HepG2 (cell line): ENCODE data around the gene PPP4C. TPM values are rescaled to one million over a fixed set of nuclear protein-coding genes. Genes with fewer than 3 reads are reported as not detected.

Experiments
- ATAC-seq: fragments of 200-7000 bp; cut with Tn5 transposase; 3 replicates; pipeline ENCODE4 v1.9.1; 2020; ENCODE audit warnings: mild to moderate bottlenecking, moderate library complexity
- BruUV-seq: library from RNA; stranded (reverse); fragments of 400-500 nt; replicated peaks from 2 replicates; lab custom pipeline; 2021; lab: Mats Ljungman, UMichigan
- CTCF ChIA-PET: fragments of 300-600 bp; formaldehyde crosslinking; extraction: SDS; loops from one replicate; lab custom pipeline; 2021; ENCODE audit warnings: low total read pairs, inconsistent platforms, low intra/inter-chr PET ratio; lab: Yijun Ruan, JAX
- POLR2A ChIA-PET: fragments of 350-600 bp; sonication (Branson Sonifier 250); formaldehyde crosslinking; loops from one replicate; lab custom pipeline; 2020; ENCODE audit warnings: antibody characterized with exemption, inconsistent platforms; lab: Yijun Ruan, JAX
- DNase-seq: peaks from one replicate; pipeline ENCODE4 v3.0.0-alpha.2; 2015; ENCODE audit warnings: low spot score
- FAIRE-seq: peaks from 3 replicates; lab custom pipeline; 2011; peaks lifted over from hg19 to GRCh38; lab: Jason Lieb, UNC
- H2AFZ ChIP-seq: one replicate; pipeline ENCODE4 v1.6.1; 2011; ENCODE audit warnings: low read length, inconsistent platforms
- H3K27ac ChIP-seq: fragments of 300-600 bp; 3 replicates; pipeline ENCODE4 v1.8.0; 2011; ENCODE audit warnings: mixed run types, mild to moderate bottlenecking, mixed read lengths, low read length, inconsistent platforms; ENCODE audit not compliant: insufficient read depth; ENCODE audit errors: extremely low read length
- H3K27me3 ChIP-seq, 2 experiments: fragments of 200-600 bp in 1 of 2; 2 replicates in 1 of 2; 3 replicates in 1 of 2; pipeline versions ENCODE4 v1.6.0 to v1.8.0; 2011; ENCODE audit warnings: low read length in 2 of 2, mild to moderate bottlenecking in 2 of 2, moderate library complexity in 2 of 2, inconsistent platforms in 1 of 2; ENCODE audit not compliant: insufficient read depth in 2 of 2, control insufficient read depth in 1 of 2
- H3K36me3 ChIP-seq, 2 experiments: fragments of 200-600 bp in 1 of 2; replicated peaks in 1 of 2; 2 replicates in 1 of 2; 3 replicates in 1 of 2; pipeline versions ENCODE4 v1.5.1 to v1.8.0; 2011; ENCODE audit warnings: low read length in 2 of 2, inconsistent platforms in 1 of 2; ENCODE audit not compliant: insufficient read depth in 2 of 2, control insufficient read depth in 1 of 2
- H3K4me1 ChIP-seq: 2 replicates; pipeline ENCODE4 v1.5.1; 2012; ENCODE audit warnings: low read length, inconsistent platforms; ENCODE audit not compliant: insufficient read depth
- H3K4me2 ChIP-seq: 2 replicates; pipeline ENCODE4 v1.6.0; 2011; ENCODE audit warnings: low read depth, low read length, inconsistent platforms
- H3K4me3 ChIP-seq, 3 experiments: fragments of 200-600 bp in 1 of 3; sonication (generic), shearing (Covaris generic) in 1 of 3; replicated peaks in 1 of 3; 2 replicates each; pipeline ENCODE4 v1.5.1; 2011 to 2016; ENCODE audit warnings: low read length in 3 of 3, inconsistent platforms in 2 of 3, low read depth in 2 of 3, mild to moderate bottlenecking in 2 of 3, control low read depth in 1 of 3, mixed read lengths in 1 of 3; ENCODE audit not compliant: insufficient read depth in 1 of 3
- H3K79me2 ChIP-seq: one replicate; pipeline ENCODE4 v1.6.1; 2011; ENCODE audit warnings: low read length, inconsistent platforms; ENCODE audit not compliant: insufficient read depth
- H3K9ac ChIP-seq: 2 replicates; pipeline ENCODE4 v1.6.0; 2011; ENCODE audit warnings: mild to moderate bottlenecking, low read depth, low read length, inconsistent platforms; ENCODE audit not compliant: insufficient read depth
- H3K9me3 ChIP-seq: 2 replicates; pipeline ENCODE4 v1.5.1; 2012; ENCODE audit warnings: mild to moderate bottlenecking, low read length
- H4K20me1 ChIP-seq: 2 replicates; pipeline ENCODE4 v1.6.0; 2011; ENCODE audit warnings: inconsistent platforms, mild to moderate bottlenecking, low read length, moderate library complexity; ENCODE audit not compliant: insufficient read depth
- AGO1 ChIP-seq: fragments of 200-400 bp; formaldehyde crosslinking; IDR thresholded peaks from 2 replicates; pipeline ENCODE4 v1.6.1; 2017; ENCODE audit warnings: mild to moderate bottlenecking, low read depth, low read length, moderate library complexity; ENCODE audit not compliant: poor library complexity, severe bottlenecking
- AGO2 ChIP-seq: fragments of 200-400 bp; formaldehyde crosslinking; optimal IDR thresholded peaks from 2 replicates; pipeline ENCODE3; 2017; ENCODE audit warnings: mild to moderate bottlenecking, low read depth, low read length, moderate library complexity
- RFXAP ChIP-seq: sonication (generic); formaldehyde crosslinking; IDR thresholded peaks from 2 replicates; pipeline ENCODE4 v1.4.0; 2020; ENCODE audit warnings: missing genetic modification reagents, borderline replicate concordance
- SPEN ChIP-seq: sonication (generic); formaldehyde crosslinking; IDR thresholded peaks from 2 replicates; pipeline ENCODE4 v1.5.1; 2020; ENCODE audit warnings: low read depth, mild to moderate bottlenecking, missing genetic modification reagents
- ZNF337 ChIP-seq: sonication (generic); formaldehyde crosslinking; IDR thresholded peaks from 2 replicates; pipeline ENCODE4 v1.5.1; 2020; ENCODE audit warnings: missing genetic modification reagents, low read depth, mild to moderate bottlenecking, borderline replicate concordance
- ZNF34 ChIP-seq: sonication (generic); formaldehyde crosslinking; IDR thresholded peaks from 2 replicates; pipeline ENCODE4 v1.4.0; 2020; ENCODE audit warnings: mild to moderate bottlenecking, missing genetic modification reagents, borderline replicate concordance
- ZNF672 ChIP-seq: sonication (generic); formaldehyde crosslinking; IDR thresholded peaks from 2 replicates; pipeline ENCODE4 v1.8.1; 2022; ENCODE audit warnings: missing genetic modification reagents
- ZNF720 ChIP-seq: sonication (generic); formaldehyde crosslinking; IDR thresholded peaks from 2 replicates; pipeline ENCODE4 v1.4.0; 2020; ENCODE audit warnings: missing genetic modification reagents
- WGBS: methylation state at CpG from one replicate; pipeline ENCODE4 v1.1.6; 2017; ENCODE audit warnings: low lambda C conversion rate; 5-methylcytosine and 5-hydroxymethylcytosine counted together
- in situ Hi-C: cut with HindIII; loops from 2 replicates; pipeline ENCODE4 v1.10.0; 2017; ENCODE audit warnings: low pct_unique_long_range_greater_than_20kb; ENCODE audit not compliant: extremely low pct_ligation_motif_present
- intact Hi-C: fragments of 100-400 bp; cut with micrococcal nuclease; formaldehyde crosslinking; loops from one replicate; pipeline ENCODE4 v1.10.0; 2022; ENCODE audit not compliant: unreplicated experiment
- polyA plus RNA-seq, 8 experiments: library from polyadenylated mRNA; depleted of rRNA in 3 of 8; stranded (reverse) in 7 of 8; unstranded in 1 of 8; fragments of >200 nt; fragmentation: Illumina TruSeq in 4 of 8; extraction: Trizol in 4 of 8; gene quantifications; 2 replicates each; pipeline versions ENCODE4 v1.2.1 to v1.2.3, GENCODE V29; 2011 to 2016; ENCODE audit warnings: low read depth in 4 of 8, missing spikeins in 1 of 8, mixed read lengths in 1 of 8; ENCODE audit not compliant: insufficient read depth in 1 of 8
- total RNA-seq, 5 experiments: library from RNA; depleted of rRNA; stranded (reverse); fragments of >200 nt; fragmentation: Illumina TruSeq; extraction: Trizol; gene quantifications; 2 replicates each; pipeline ENCODE4 v1.2.3, GENCODE V29; 2016; ENCODE audit warnings: low read depth in 1 of 5
- TF ChIP-seq, protein P1 (sequence below): sonication (generic); formaldehyde crosslinking; IDR thresholded peaks from 2 replicates; pipeline ENCODE4 v1.4.0; 2020; ENCODE audit warnings: missing genetic modification reagents, borderline replicate concordance
- TF ChIP-seq, protein P2 (sequence below): sonication (generic); formaldehyde crosslinking; IDR thresholded peaks from 2 replicates; pipeline ENCODE4 v1.5.1; 2020; ENCODE audit warnings: missing genetic modification reagents, mild to moderate bottlenecking, borderline replicate concordance
- TF ChIP-seq, protein P3 (sequence below): sonication (generic); formaldehyde crosslinking; IDR thresholded peaks from 2 replicates; pipeline ENCODE4 v1.5.1; 2020; ENCODE audit warnings: mild to moderate bottlenecking, missing genetic modification reagents, moderate library complexity

The PPP4C gene
- total and polyA plus RNA-seq, 2 of the 13 experiments (the other 11 are each of a cell fraction or from before 2014, with no cell fraction given) = 176 to 220 TPM

DNA sequence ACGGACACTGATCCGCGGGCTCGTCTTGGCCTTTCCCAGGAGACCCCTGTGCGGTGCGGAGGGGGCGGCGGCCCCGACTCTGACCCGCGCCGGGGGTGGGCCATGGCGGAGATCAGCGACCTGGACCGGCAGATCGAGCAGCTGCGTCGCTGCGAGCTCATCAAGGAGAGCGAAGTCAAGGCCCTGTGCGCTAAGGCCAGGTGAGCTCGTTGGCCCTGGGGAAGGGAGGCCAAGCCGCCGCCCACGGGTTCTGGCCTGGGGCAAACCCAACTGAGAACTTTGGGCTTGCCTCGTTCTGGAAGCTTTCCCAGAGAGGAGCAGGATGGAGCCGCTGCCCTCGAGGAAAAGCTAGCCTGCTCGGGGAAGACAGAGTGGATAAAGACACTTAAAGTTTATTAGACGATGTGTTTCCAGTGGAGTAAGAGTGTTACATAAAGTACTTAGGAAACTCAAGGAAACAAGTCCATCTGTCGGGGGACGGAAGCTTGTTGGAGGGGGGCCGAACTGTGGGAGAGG is 540 bp downstream of the PPP4C start:
- in situ Hi-C loops (loop anchor here (25.0 kb wide), 1 partner anchor 561 kb away; no protein-coding TSS in a partner anchor), intact Hi-C loops (no loop called here)
- H3K27me3 ChIP-seq = no peaks in the 10 kb centered on the region; a peak in 1 of 5 replicates
- ATAC-seq = peak; percentile 18
- peaks cover 14 to 39% of the 10 kb centered on the region in 2 experiments for H3K36me3 ChIP-seq
- no peak overlapping the region for H2AFZ ChIP-seq
- H3K9ac ChIP-seq = peak overlapping the region; percentile 90
- ChIA-PET POLR2A (interaction anchor here (0.9 to 4.3 kb wide), 6 partner anchors 10 to 35 kb away, joined by 3 to 100 read pairs (median 11); partner anchors contain the start of genes ALDOA, TBX6 and YPEL3), CTCF (no interaction called here)
- FAIRE-seq = no peak
- no TSS peak for BruUV-seq
- no peak for DNase-seq
- 2% methylated on average over 12 of the region's 33 CpGs for WGBS
- peaks cover 27% of the 10 kb centered on the region for H4K20me1 ChIP-seq
- H3K4me2 ChIP-seq = peak overlapping the region; percentile 91
- peaks cover 44% of the 10 kb centered on the region for H3K79me2 ChIP-seq
- H3K4me1 ChIP-seq = peaks cover 66% of the 10 kb centered on the region
- H3K4me3 ChIP-seq = peak overlapping the region; percentile 81 to 98 (median 90)
- H3K9me3 ChIP-seq = no peaks in the 10 kb centered on the region
- H3K27ac ChIP-seq = peak overlapping the region; percentile 82
- no peak for TF ChIP-seq ZNF672
- TF ChIP-seq SPEN (CRISPR knock-in tag) = peak; percentile 1; the same call in 1 of the 2 replicates
- TF ChIP-seq ZNF720 (CRISPR knock-in tag) = no peak
- TF ChIP-seq RFXAP (CRISPR knock-in tag) = peak; percentile 10; the same call in 1 of the 2 replicates
- TF ChIP-seq, protein P1, sequence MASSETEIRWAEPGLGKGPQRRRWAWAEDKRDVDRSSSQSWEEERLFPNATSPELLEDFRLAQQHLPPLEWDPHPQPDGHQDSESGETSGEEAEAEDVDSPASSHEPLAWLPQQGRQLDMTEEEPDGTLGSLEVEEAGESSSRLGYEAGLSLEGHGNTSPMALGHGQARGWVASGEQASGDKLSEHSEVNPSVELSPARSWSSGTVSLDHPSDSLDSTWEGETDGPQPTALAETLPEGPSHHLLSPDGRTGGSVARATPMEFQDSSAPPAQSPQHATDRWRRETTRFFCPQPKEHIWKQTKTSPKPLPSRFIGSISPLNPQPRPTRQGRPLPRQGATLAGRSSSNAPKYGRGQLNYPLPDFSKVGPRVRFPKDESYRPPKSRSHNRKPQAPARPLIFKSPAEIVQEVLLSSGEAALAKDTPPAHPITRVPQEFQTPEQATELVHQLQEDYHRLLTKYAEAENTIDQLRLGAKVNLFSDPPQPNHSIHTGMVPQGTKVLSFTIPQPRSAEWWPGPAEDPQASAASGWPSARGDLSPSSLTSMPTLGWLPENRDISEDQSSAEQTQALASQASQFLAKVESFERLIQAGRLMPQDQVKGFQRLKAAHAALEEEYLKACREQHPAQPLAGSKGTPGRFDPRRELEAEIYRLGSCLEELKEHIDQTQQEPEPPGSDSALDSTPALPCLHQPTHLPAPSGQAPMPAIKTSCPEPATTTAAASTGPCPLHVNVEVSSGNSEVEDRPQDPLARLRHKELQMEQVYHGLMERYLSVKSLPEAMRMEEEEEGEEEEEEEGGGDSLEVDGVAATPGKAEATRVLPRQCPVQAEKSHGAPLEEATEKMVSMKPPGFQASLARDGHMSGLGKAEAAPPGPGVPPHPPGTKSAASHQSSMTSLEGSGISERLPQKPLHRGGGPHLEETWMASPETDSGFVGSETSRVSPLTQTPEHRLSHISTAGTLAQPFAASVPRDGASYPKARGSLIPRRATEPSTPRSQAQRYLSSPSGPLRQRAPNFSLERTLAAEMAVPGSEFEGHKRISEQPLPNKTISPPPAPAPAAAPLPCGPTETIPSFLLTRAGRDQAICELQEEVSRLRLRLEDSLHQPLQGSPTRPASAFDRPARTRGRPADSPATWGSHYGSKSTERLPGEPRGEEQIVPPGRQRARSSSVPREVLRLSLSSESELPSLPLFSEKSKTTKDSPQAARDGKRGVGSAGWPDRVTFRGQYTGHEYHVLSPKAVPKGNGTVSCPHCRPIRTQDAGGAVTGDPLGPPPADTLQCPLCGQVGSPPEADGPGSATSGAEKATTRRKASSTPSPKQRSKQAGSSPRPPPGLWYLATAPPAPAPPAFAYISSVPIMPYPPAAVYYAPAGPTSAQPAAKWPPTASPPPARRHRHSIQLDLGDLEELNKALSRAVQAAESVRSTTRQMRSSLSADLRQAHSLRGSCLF (CRISPR knock-in tag) = no peak
- TF ChIP-seq ZNF34 (CRISPR knock-in tag) = peak; percentile 44; the same call in 1 of the 2 replicates
- no peak for TF ChIP-seq ZNF337 (CRISPR knock-in tag)
- peak; percentile 83 for TF ChIP-seq AGO1
- TF ChIP-seq, protein P2, sequence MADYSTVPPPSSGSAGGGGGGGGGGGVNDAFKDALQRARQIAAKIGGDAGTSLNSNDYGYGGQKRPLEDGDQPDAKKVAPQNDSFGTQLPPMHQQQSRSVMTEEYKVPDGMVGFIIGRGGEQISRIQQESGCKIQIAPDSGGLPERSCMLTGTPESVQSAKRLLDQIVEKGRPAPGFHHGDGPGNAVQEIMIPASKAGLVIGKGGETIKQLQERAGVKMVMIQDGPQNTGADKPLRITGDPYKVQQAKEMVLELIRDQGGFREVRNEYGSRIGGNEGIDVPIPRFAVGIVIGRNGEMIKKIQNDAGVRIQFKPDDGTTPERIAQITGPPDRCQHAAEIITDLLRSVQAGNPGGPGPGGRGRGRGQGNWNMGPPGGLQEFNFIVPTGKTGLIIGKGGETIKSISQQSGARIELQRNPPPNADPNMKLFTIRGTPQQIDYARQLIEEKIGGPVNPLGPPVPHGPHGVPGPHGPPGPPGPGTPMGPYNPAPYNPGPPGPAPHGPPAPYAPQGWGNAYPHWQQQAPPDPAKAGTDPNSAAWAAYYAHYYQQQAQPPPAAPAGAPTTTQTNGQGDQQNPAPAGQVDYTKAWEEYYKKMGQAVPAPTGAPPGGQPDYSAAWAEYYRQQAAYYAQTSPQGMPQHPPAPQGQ (CRISPR knock-in tag) = no peak
- TF ChIP-seq, protein P3, sequence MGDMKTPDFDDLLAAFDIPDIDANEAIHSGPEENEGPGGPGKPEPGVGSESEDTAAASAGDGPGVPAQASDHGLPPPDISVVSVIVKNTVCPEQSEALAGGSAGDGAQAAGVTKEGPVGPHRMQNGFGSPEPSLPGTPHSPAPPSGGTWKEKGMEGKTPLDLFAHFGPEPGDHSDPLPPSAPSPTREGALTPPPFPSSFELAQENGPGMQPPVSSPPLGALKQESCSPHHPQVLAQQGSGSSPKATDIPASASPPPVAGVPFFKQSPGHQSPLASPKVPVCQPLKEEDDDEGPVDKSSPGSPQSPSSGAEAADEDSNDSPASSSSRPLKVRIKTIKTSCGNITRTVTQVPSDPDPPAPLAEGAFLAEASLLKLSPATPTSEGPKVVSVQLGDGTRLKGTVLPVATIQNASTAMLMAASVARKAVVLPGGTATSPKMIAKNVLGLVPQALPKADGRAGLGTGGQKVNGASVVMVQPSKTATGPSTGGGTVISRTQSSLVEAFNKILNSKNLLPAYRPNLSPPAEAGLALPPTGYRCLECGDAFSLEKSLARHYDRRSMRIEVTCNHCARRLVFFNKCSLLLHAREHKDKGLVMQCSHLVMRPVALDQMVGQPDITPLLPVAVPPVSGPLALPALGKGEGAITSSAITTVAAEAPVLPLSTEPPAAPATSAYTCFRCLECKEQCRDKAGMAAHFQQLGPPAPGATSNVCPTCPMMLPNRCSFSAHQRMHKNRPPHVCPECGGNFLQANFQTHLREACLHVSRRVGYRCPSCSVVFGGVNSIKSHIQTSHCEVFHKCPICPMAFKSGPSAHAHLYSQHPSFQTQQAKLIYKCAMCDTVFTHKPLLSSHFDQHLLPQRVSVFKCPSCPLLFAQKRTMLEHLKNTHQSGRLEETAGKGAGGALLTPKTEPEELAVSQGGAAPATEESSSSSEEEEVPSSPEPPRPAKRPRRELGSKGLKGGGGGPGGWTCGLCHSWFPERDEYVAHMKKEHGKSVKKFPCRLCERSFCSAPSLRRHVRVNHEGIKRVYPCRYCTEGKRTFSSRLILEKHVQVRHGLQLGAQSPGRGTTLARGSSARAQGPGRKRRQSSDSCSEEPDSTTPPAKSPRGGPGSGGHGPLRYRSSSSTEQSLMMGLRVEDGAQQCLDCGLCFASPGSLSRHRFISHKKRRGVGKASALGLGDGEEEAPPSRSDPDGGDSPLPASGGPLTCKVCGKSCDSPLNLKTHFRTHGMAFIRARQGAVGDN = peak; percentile 13; the same call in 1 of the 2 replicates
- TF ChIP-seq AGO2 = peak; percentile 52
